IMR-90 (cell line): Measurements from ENCODE around the gene MAML1. TPM values are rescaled to one million over a fixed set of nuclear protein-coding genes. Genes with fewer than 3 reads are reported as not detected.

ENCODE experiments used
- ATAC-seq: fragments of 200-7000 bp; cut with Tn5 transposase; 2 replicates; pipeline ENCODE4 v1.9.1; 2020; ENCODE audit warnings: low read depth, mild to moderate bottlenecking, moderate library complexity
- BruUV-seq: library from RNA; stranded (reverse); fragments of 400-500 nt; replicated peaks from 2 replicates; lab custom pipeline; 2021; lab: Mats Ljungman, UMichigan
- CTCF ChIA-PET: fragments of 300-600 bp; formaldehyde crosslinking; extraction: SDS; loops from one replicate; lab custom pipeline; 2021; ENCODE audit warnings: antibody characterized with exemption; lab: Yijun Ruan, JAX
- POLR2A ChIA-PET: fragments of 300-600 bp; sonication (Branson Sonifier 250); formaldehyde crosslinking; loops from one replicate; lab custom pipeline; 2022; ENCODE audit warnings: antibody characterized with exemption; ENCODE audit not compliant: unreplicated experiment; lab: Charles Lee
- DNase-seq: peaks from one replicate; pipeline ENCODE4 v3.0.0; 2013
- H2AFZ ChIP-seq: replicated peaks from 2 replicates; pipeline ENCODE3; 2013; ENCODE audit warnings: low read length, mild to moderate bottlenecking; ENCODE audit not compliant: poor library complexity
- H2AK5ac ChIP-seq: 2 replicates; pipeline ENCODE4 v1.6.1; 2013; ENCODE audit warnings: low read depth, low read length, inconsistent platforms
- H2AK9ac ChIP-seq: replicated peaks from 2 replicates; pipeline ENCODE3; 2013; ENCODE audit warnings: mild to moderate bottlenecking, low read depth, low read length, moderate library complexity; ENCODE audit not compliant: poor library complexity
- H2BK120ac ChIP-seq: 2 replicates; pipeline ENCODE4 v1.6.1; 2013; ENCODE audit warnings: low read depth, low read length, inconsistent platforms
- H2BK15ac ChIP-seq: 3 replicates; pipeline ENCODE4 v1.6.1; 2013; ENCODE audit warnings: low read depth, low read length, inconsistent platforms
- H2BK20ac ChIP-seq: 2 replicates; pipeline ENCODE4 v1.6.1; 2013; ENCODE audit warnings: low read depth, mild to moderate bottlenecking, inconsistent platforms, low read length, moderate library complexity
- H2BK5ac ChIP-seq: 2 replicates; pipeline ENCODE4 v1.6.1; 2013; ENCODE audit warnings: mild to moderate bottlenecking, low read depth, low read length, inconsistent platforms; ENCODE audit not compliant: poor library complexity, severe bottlenecking
- H3K14ac ChIP-seq: replicated peaks from 2 replicates; pipeline ENCODE4 v1.6.1; 2013; ENCODE audit warnings: low read depth, low read length, inconsistent platforms
- H3K18ac ChIP-seq: 2 replicates; pipeline ENCODE4 v1.6.1; 2013; ENCODE audit warnings: low read depth, low read length, control low read depth
- H3K23ac ChIP-seq: 2 replicates; pipeline ENCODE4 v1.6.1; 2013; ENCODE audit warnings: low read depth, low read length, inconsistent platforms
- H3K27ac ChIP-seq: 2 replicates; pipeline ENCODE4 v1.5.1; 2013; ENCODE audit warnings: mild to moderate bottlenecking, control low read depth, low read length; ENCODE audit not compliant: insufficient read depth
- H3K27me3 ChIP-seq: 2 replicates; pipeline ENCODE4 v1.6.1; 2013; ENCODE audit warnings: low read length; ENCODE audit not compliant: control insufficient read depth, insufficient read depth
- H3K36me3 ChIP-seq: 2 replicates; pipeline ENCODE4 v1.6.1; 2013; ENCODE audit warnings: low read length, mixed read lengths; ENCODE audit not compliant: control insufficient read depth, insufficient read depth
- H3K4ac ChIP-seq: 2 replicates; pipeline ENCODE4 v1.6.1; 2013; ENCODE audit warnings: low read depth, low read length, inconsistent platforms
- H3K4me1 ChIP-seq: 2 replicates; pipeline ENCODE4 v1.6.1; 2013; ENCODE audit warnings: low read length, mixed read lengths; ENCODE audit not compliant: control insufficient read depth, insufficient read depth
- H3K4me2 ChIP-seq: 2 replicates; pipeline ENCODE4 v1.6.1; 2013; ENCODE audit warnings: low read depth, mild to moderate bottlenecking, control low read depth, low read length, moderate library complexity
- H3K4me3 ChIP-seq: 2 replicates; pipeline ENCODE4 v1.5.1; 2013; ENCODE audit warnings: low read depth, mild to moderate bottlenecking, control low read depth, low read length, moderate library complexity; ENCODE audit not compliant: insufficient read depth
- H3K56ac ChIP-seq: 2 replicates; pipeline ENCODE4 v1.6.1; 2013; ENCODE audit warnings: low read length, inconsistent platforms; ENCODE audit not compliant: insufficient read depth; ENCODE audit errors: extremely low read depth
- H3K79me1 ChIP-seq, 2 experiments: 2 replicates each; pipeline ENCODE4 v1.6.1; 2013; ENCODE audit warnings: low read length in 2 of 2, inconsistent platforms in 1 of 2, low read depth in 1 of 2
- H3K9ac ChIP-seq: 2 replicates; pipeline ENCODE4 v1.6.1; 2013; ENCODE audit warnings: low read depth, low read length, control low read depth
- H3K9me1 ChIP-seq: 2 replicates; pipeline ENCODE4 v1.6.1; 2013; ENCODE audit warnings: low read length, inconsistent platforms; ENCODE audit not compliant: insufficient read depth
- H3K9me3 ChIP-seq: 2 replicates; pipeline ENCODE4 v1.6.1; 2013; ENCODE audit warnings: low read length; ENCODE audit not compliant: control insufficient read depth, insufficient read depth
- H4K20me1 ChIP-seq: 2 replicates; pipeline ENCODE4 v1.6.1; 2013; ENCODE audit warnings: low read length, inconsistent platforms; ENCODE audit not compliant: insufficient read depth
- H4K5ac ChIP-seq: 2 replicates; pipeline ENCODE4 v1.6.1; 2013; ENCODE audit warnings: mild to moderate bottlenecking, low read depth, low read length, control low read depth
- H4K8ac ChIP-seq, 2 experiments: 2 replicates each; pipeline ENCODE4 v1.6.1; 2013; ENCODE audit warnings: low read depth in 2 of 2, low read length in 2 of 2, control low read depth in 1 of 2, inconsistent platforms in 1 of 2
- H4K91ac ChIP-seq: 2 replicates; pipeline ENCODE4 v1.6.1; 2013; ENCODE audit warnings: low read depth, low read length, inconsistent platforms; ENCODE audit not compliant: insufficient read depth
- CHD1 ChIP-seq: IDR thresholded peaks from 2 replicates; pipeline ENCODE4 v1.6.1; 2012; ENCODE audit warnings: low read depth, low read length, improper control_type of control experiment
- WGBS, 2 experiments: methylation state at CpG; one replicate each; pipeline versions ENCODE4 v1.1.5 to v1.1.7; 2013; ENCODE audit warnings: missing lambda C conversion rate in 2 of 2; ENCODE audit not compliant: insufficient read length in 1 of 2; ENCODE audit errors: extremely low coverage in 2 of 2; 5-methylcytosine and 5-hydroxymethylcytosine counted together
- dilution Hi-C: fragments of 300-500 bp; cut with HindIII; formaldehyde crosslinking; loops from one replicate; pipeline ENCODE4 v1.14.3; 2018; ENCODE audit warnings: low sequenced_read_pairs; ENCODE audit not compliant: unreplicated experiment
- in situ Hi-C: fragments of 300-500 bp; cut with MboI; formaldehyde crosslinking; loops from 3 replicates; pipeline ENCODE4 v1.14.3; 2019; ENCODE audit warnings: low sequenced_read_pairs, inconsistent platforms, mixed read lengths
- intact Hi-C: fragments of 100-400 bp; cut with micrococcal nuclease; formaldehyde crosslinking; loops from 2 replicates; pipeline ENCODE4 v1.10.0; 2022
- polyA plus RNA-seq, 3 experiments: library from polyadenylated mRNA; depleted of rRNA; stranded (reverse); fragments of >200 nt; gene quantifications; 2 replicates each; pipeline ENCODE4 v1.2.3, GENCODE V29; 2012; ENCODE audit warnings: low replicate concordance in 1 of 3
- total RNA-seq: library from RNA; depleted of rRNA; stranded (reverse); fragments of >200 nt; gene quantifications from 2 replicates; pipeline ENCODE4 v1.2.3, GENCODE V29; 2012
- TF ChIP-seq, protein P1 (sequence below): conservative IDR thresholded peaks from 2 replicates; pipeline ENCODE4 v1.5.1; 2012; ENCODE audit warnings: mild to moderate bottlenecking, low read depth, low read length, improper control_type of control experiment

The MAML1 gene
- total and polyA plus RNA-seq, 2 of the 4 experiments (the other 2 are of a cell fraction): 4.7 to 10.2 TPM

DNA sequence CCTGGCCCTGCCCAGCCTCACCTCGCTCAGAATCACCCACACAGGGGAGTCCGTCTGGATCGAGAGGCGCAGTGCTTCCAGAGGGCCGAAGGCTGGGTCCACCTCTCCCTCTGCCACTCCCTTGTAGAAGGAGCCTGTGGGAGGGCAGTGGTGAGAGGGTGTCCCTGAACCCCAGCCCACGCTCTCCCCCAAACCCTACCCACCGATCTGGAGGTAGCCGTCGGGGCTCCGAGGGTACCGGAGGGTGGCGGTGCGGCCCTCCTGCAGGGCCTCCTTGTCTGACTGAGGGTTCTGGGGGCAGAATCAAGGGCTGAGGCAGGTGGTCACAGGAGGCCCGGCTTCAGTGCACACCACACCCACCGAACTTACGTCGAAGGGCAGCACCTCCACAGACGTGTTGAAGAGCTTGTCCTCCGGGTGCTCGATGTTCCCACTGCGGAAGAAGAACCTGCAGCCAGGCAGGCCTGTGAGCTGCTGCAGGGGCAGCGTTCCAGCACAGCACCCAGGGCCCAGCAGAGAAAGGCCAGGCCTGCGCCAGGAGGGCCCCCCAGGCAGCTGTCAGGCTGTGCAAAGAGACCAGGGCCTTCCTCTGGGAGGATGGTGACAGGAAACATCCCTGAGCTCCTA lies 65.6 kb downstream of the MAML1 start:
- H3K27ac ChIP-seq: no peak overlapping the region
- in situ Hi-C loops: no loop called here
- no peak overlapping the region for H3K18ac ChIP-seq
- H2AK9ac ChIP-seq: no peak overlapping the region
- H2BK5ac ChIP-seq: no peak overlapping the region
- H2AFZ ChIP-seq: no peak overlapping the region
- no TSS peak for BruUV-seq
- intact Hi-C loops: no loop called here
- dilution Hi-C loops: no loop called here
- H2BK120ac ChIP-seq: no peak overlapping the region
- H3K9me1 ChIP-seq: no peaks in the 10 kb centered on the region
- no peak overlapping the region for H4K5ac ChIP-seq
- H3K36me3 ChIP-seq: peaks cover 50% of the 10 kb centered on the region
- no peak overlapping the region for H3K23ac ChIP-seq
- no peaks in the 10 kb centered on the region for H3K9me3 ChIP-seq
- ChIA-PET CTCF (no interaction called here), POLR2A (no interaction called here)
- H3K4me1 ChIP-seq: peaks cover 13% of the 10 kb centered on the region; the same call in 1 of the 2 replicates
- ATAC-seq (no peak), DNase-seq (no peak)
- H3K4me2 ChIP-seq: no peak overlapping the region
- H3K9ac ChIP-seq: no peak overlapping the region
- no peak overlapping the region for H3K56ac ChIP-seq
- WGBS, 2 experiments: 93% methylated on average over 11 of the region's 23 CpGs; no CpG with 5 or more reads in 1 of the 2 experiments
- no peak overlapping the region for H3K14ac ChIP-seq
- no peak overlapping the region for H2BK15ac ChIP-seq
- H2BK20ac ChIP-seq: no peak overlapping the region
- no peak overlapping the region for H4K8ac ChIP-seq
- TF ChIP-seq, protein P1, sequence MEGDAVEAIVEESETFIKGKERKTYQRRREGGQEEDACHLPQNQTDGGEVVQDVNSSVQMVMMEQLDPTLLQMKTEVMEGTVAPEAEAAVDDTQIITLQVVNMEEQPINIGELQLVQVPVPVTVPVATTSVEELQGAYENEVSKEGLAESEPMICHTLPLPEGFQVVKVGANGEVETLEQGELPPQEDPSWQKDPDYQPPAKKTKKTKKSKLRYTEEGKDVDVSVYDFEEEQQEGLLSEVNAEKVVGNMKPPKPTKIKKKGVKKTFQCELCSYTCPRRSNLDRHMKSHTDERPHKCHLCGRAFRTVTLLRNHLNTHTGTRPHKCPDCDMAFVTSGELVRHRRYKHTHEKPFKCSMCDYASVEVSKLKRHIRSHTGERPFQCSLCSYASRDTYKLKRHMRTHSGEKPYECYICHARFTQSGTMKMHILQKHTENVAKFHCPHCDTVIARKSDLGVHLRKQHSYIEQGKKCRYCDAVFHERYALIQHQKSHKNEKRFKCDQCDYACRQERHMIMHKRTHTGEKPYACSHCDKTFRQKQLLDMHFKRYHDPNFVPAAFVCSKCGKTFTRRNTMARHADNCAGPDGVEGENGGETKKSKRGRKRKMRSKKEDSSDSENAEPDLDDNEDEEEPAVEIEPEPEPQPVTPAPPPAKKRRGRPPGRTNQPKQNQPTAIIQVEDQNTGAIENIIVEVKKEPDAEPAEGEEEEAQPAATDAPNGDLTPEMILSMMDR: no peak
- no peak for TF ChIP-seq CHD1
- no peak overlapping the region for H4K91ac ChIP-seq
- no peaks in the 10 kb centered on the region for H3K27me3 ChIP-seq
- no peak overlapping the region for H2AK5ac ChIP-seq
- H4K20me1 ChIP-seq: peaks cover 28% of the 10 kb centered on the region
- H3K4me3 ChIP-seq: no peak overlapping the region
- H3K79me1 ChIP-seq: peaks cover 13 to 34% of the 10 kb centered on the region in 2 experiments
- H3K4ac ChIP-seq: no peak overlapping the region
